Astrocyte (in vitro differentiated cells and primary cell): Measurements from ENCODE around the gene SUPT3H. TPM values are rescaled to one million over a fixed set of nuclear protein-coding genes. Genes with fewer than 3 reads are reported as not detected.
"Not testable (repeated sequence)": the region's sequence is repeated elsewhere in the genome, so short reads cannot be mapped to it uniquely, and the experiment has no call there.

Experiments
- DNase-seq: peaks from one replicate; pipeline ENCODE4 v3.0.0-alpha.2; 2010; ENCODE audit warnings: low read depth
- FAIRE-seq: peaks from 2 replicates; lab custom pipeline; 2011; peaks lifted over from hg19 to GRCh38; lab: Jason Lieb, UNC
- H2AFZ ChIP-seq: 2 replicates; pipeline ENCODE4 v1.6.0; 2012; ENCODE audit warnings: low read depth, low read length, inconsistent platforms
- H3K27ac ChIP-seq: 2 replicates; pipeline ENCODE4 v1.5.1; 2011; ENCODE audit warnings: low read depth, low read length, inconsistent platforms
- H3K27me3 ChIP-seq: 2 replicates; pipeline ENCODE4 v1.6.0; 2011; ENCODE audit warnings: low read length, inconsistent platforms; ENCODE audit not compliant: insufficient read depth
- H3K36me3 ChIP-seq: 2 replicates; pipeline ENCODE4 v1.5.1; 2011; ENCODE audit warnings: low read length, inconsistent platforms; ENCODE audit not compliant: insufficient read depth
- H3K4me1 ChIP-seq: 2 replicates; pipeline ENCODE4 v1.5.1; 2011; ENCODE audit warnings: low read length, inconsistent platforms; ENCODE audit not compliant: insufficient read depth
- H3K4me2 ChIP-seq: 2 replicates; pipeline ENCODE4 v1.6.0; 2012; ENCODE audit warnings: low read length, inconsistent platforms
- H3K4me3 ChIP-seq: 2 replicates; pipeline ENCODE4 v1.5.1; 2011; ENCODE audit warnings: low read depth, mild to moderate bottlenecking, low read length, inconsistent platforms; ENCODE audit not compliant: insufficient read depth
- H3K79me2 ChIP-seq: 2 replicates; pipeline ENCODE4 v1.6.0; 2012; ENCODE audit warnings: mild to moderate bottlenecking, low read length, inconsistent platforms; ENCODE audit not compliant: insufficient read depth
- H3K9ac ChIP-seq: 2 replicates; pipeline ENCODE4 v1.6.0; 2012; ENCODE audit warnings: mild to moderate bottlenecking, low read length, inconsistent platforms
- H3K9me3 ChIP-seq: 2 replicates; pipeline ENCODE4 v1.5.1; 2012; ENCODE audit warnings: low read depth, mild to moderate bottlenecking, low read length, inconsistent platforms; ENCODE audit not compliant: insufficient read depth
- H4K20me1 ChIP-seq: 2 replicates; pipeline ENCODE4 v1.6.0; 2012; ENCODE audit warnings: low read length, inconsistent platforms; ENCODE audit not compliant: insufficient read depth
- H3K27ac Mint-ChIP-seq: one replicate; pipeline ENCODE4 v1.8.0; 2021; ENCODE audit warnings: mild to moderate bottlenecking, mixed read lengths; ENCODE audit not compliant: unreplicated experiment
- H3K27me3 Mint-ChIP-seq: one replicate; pipeline ENCODE4 v1.8.0; 2021; ENCODE audit warnings: low read depth, mixed read lengths; ENCODE audit not compliant: unreplicated experiment
- H3K36me3 Mint-ChIP-seq: one replicate; pipeline ENCODE4 v1.8.0; 2021; ENCODE audit warnings: low read depth, mixed read lengths; ENCODE audit not compliant: unreplicated experiment
- H3K4me1 Mint-ChIP-seq: one replicate; pipeline ENCODE4 v1.8.0; 2021; ENCODE audit warnings: low read depth, mixed read lengths; ENCODE audit not compliant: unreplicated experiment
- H3K4me3 Mint-ChIP-seq: one replicate; pipeline ENCODE4 v1.8.0; 2021; ENCODE audit warnings: mild to moderate bottlenecking, moderate library complexity, mixed read lengths; ENCODE audit not compliant: unreplicated experiment
- H3K9me3 Mint-ChIP-seq: one replicate; pipeline ENCODE4 v1.8.0; 2021; ENCODE audit warnings: mild to moderate bottlenecking, mixed read lengths; ENCODE audit not compliant: unreplicated experiment
- CTCF ChIP-seq: IDR thresholded peaks from 2 replicates; pipeline ENCODE4 v1.5.1; 2011; ENCODE audit warnings: low read depth, mild to moderate bottlenecking, inconsistent platforms, low read length, moderate library complexity; ENCODE audit not compliant: insufficient read depth
- EZH2 ChIP-seq: IDR thresholded peaks from 2 replicates; pipeline ENCODE4 v1.6.1; 2012; ENCODE audit warnings: mild to moderate bottlenecking, low read length, inconsistent platforms; ENCODE audit not compliant: insufficient read depth
- total RNA-seq: library from RNA; stranded (reverse); gene quantifications from 2 replicates; pipeline ENCODE4 v1.2.1, GENCODE V29; 2021

The SUPT3H gene
- total RNA-seq, 1 donor from 2014 or later: 12.4 TPM

- H3K9me3 Mint-ChIP-seq: peaks cover 4% of the 10 kb centered on the region
These were observed 480.4 kb downstream of the SUPT3H start for GRCh38 chr6:44897316-44897715.

GRCh38 chr6:44896701-44897100 is 481.0 kb downstream of the SUPT3H start:
- Histone ChIP-seq H3K4me1 (peaks cover 4% of the 10 kb centered on the region), H3K27ac (no peak overlapping the region), H3K36me3 (no peaks in the 10 kb centered on the region), H3K4me2 (no peak overlapping the region), H3K79me2 (no peaks in the 10 kb centered on the region), H4K20me1 (no peaks in the 10 kb centered on the region), H3K9me3 (no peaks in the 10 kb centered on the region), H3K9ac (no peak overlapping the region), H3K4me3 (no peak overlapping the region), H3K27me3 (no peaks in the 10 kb centered on the region), H2AFZ (no peak overlapping the region)
- no peak overlapping the region for H3K4me3 Mint-ChIP-seq
- peaks cover 11% of the 10 kb centered on the region for H3K4me1 Mint-ChIP-seq
- H3K9me3 Mint-ChIP-seq: peaks cover 4% of the 10 kb centered on the region
- DNase-seq (no peak), FAIRE-seq (no peak)
- TF ChIP-seq CTCF: no peak
- TF ChIP-seq EZH2: no peak
- no peak overlapping the region for H3K27ac Mint-ChIP-seq
- peaks cover 8% of the 10 kb centered on the region for H3K36me3 Mint-ChIP-seq
- H3K27me3 Mint-ChIP-seq: no peaks in the 10 kb centered on the region

More at GRCh38 chr6:44897316-44897715, 480.4 kb downstream of the SUPT3H start:
- DNase-seq (no peak), FAIRE-seq (no peak)
- no peaks in the 10 kb centered on the region for H3K27me3 ChIP-seq
- no peak overlapping the region for H3K4me3 ChIP-seq
- H3K4me3 Mint-ChIP-seq: no peak overlapping the region
- H3K9me3 ChIP-seq: no peaks in the 10 kb centered on the region
- H2AFZ ChIP-seq: no peak overlapping the region
- peaks cover 4% of the 10 kb centered on the region for H3K4me1 ChIP-seq
- peaks cover 8% of the 10 kb centered on the region for H3K36me3 Mint-ChIP-seq
- no peak overlapping the region for H3K9ac ChIP-seq
- H3K36me3 ChIP-seq: no peaks in the 10 kb centered on the region
- H4K20me1 ChIP-seq: no peaks in the 10 kb centered on the region
- H3K27ac Mint-ChIP-seq: no peak overlapping the region
- H3K27me3 Mint-ChIP-seq: no peaks in the 10 kb centered on the region
- peaks cover 11% of the 10 kb centered on the region for H3K4me1 Mint-ChIP-seq
- no peaks in the 10 kb centered on the region for H3K79me2 ChIP-seq
- no peak overlapping the region for H3K4me2 ChIP-seq
- H3K27ac ChIP-seq: no peak overlapping the region
- no peak for TF ChIP-seq CTCF
- no peak for TF ChIP-seq EZH2

GRCh38 chr6:44892579-44892978 is 485.2 kb downstream of the SUPT3H start:
- no peak for FAIRE-seq
- no peak overlapping the region for H3K27ac Mint-ChIP-seq

GRCh38 chr6:44879071-44879470 is 498.7 kb downstream of the SUPT3H start:
- H3K27ac ChIP-seq, DNase-seq, H3K4me2 ChIP-seq, H3K79me2 ChIP-seq, H3K27me3 ChIP-seq, H3K4me1 ChIP-seq, H3K4me1 Mint-ChIP-seq, H3K9ac ChIP-seq, H3K4me3 Mint-ChIP-seq, H4K20me1 ChIP-seq, H3K36me3 ChIP-seq, H3K27me3 Mint-ChIP-seq, H3K9me3 ChIP-seq, H3K4me3 ChIP-seq, FAIRE-seq, H2AFZ ChIP-seq, H3K27ac Mint-ChIP-seq: not testable (repeated sequence)
- peaks cover 16% of the 10 kb centered on the region for H3K36me3 Mint-ChIP-seq
- peaks cover 15% of the 10 kb centered on the region for H3K9me3 Mint-ChIP-seq

More at GRCh38 chr6:44892579-44892978, 485.2 kb downstream of the SUPT3H start:
- H3K79me2 ChIP-seq: no peaks in the 10 kb centered on the region
- no peak for DNase-seq
- H3K4me1 Mint-ChIP-seq: no peaks in the 10 kb centered on the region
- H3K4me3 Mint-ChIP-seq: no peak overlapping the region
- peaks cover 4% of the 10 kb centered on the region for H3K9me3 Mint-ChIP-seq
- no peaks in the 10 kb centered on the region for H3K36me3 ChIP-seq
- H3K36me3 Mint-ChIP-seq: no peaks in the 10 kb centered on the region
- H3K9me3 ChIP-seq: no peaks in the 10 kb centered on the region
- H3K27me3 ChIP-seq: no peaks in the 10 kb centered on the region
- no peak overlapping the region for H3K27ac ChIP-seq
- no peak overlapping the region for H3K9ac ChIP-seq
- H2AFZ ChIP-seq: no peak overlapping the region
- no peaks in the 10 kb centered on the region for H3K4me1 ChIP-seq
- TF ChIP-seq CTCF: no peak
- TF ChIP-seq EZH2: no peak
- H3K4me3 ChIP-seq: no peak overlapping the region
- H3K4me2 ChIP-seq: no peak overlapping the region
- H4K20me1 ChIP-seq: no peaks in the 10 kb centered on the region
- H3K27me3 Mint-ChIP-seq: no peaks in the 10 kb centered on the region
